Ovary (tissue), 9 donors: ENCODE results near the gene EIF4G3. TPM values are rescaled to one million over a fixed set of nuclear protein-coding genes. Genes with fewer than 3 reads are reported as not detected.

Experiments
- DNase-seq, 5 donors: peaks; one replicate each; pipeline ENCODE4 v3.0.0-alpha.2; 2019 to 2020
- H3K27ac ChIP-seq, 2 donors: fragments of 200-600 bp; one replicate each; pipeline versions ENCODE4 v1.5.1 to v1.8.0; 2019 to 2022
- H3K27me3 ChIP-seq: fragments of 200-600 bp; one replicate; pipeline ENCODE4 v1.8.0; 2022
- H3K36me3 ChIP-seq: fragments of 200-600 bp; sonication (generic); one replicate; pipeline ENCODE4 v1.5.1; 2019
- H3K4me1 ChIP-seq: one replicate; pipeline ENCODE4 v1.8.1; 2013; ENCODE audit warnings: mild to moderate bottlenecking, moderate library complexity; ENCODE audit not compliant: insufficient read depth
- H3K4me3 ChIP-seq: fragments of 200-600 bp; sonication (generic); one replicate; pipeline ENCODE4 v1.5.1; 2017
- H3K9me3 ChIP-seq, 2 donors: fragments of 200-600 bp in 1 of 2; sonication (generic) in 1 of 2; one replicate each; pipeline versions ENCODE4 v1.5.1 to v1.8.1; 2013 to 2019; ENCODE audit warnings: mild to moderate bottlenecking in 1 of 2, moderate library complexity in 1 of 2
- CTCF ChIP-seq, 3 donors: fragments of 450-650 bp in 2 of 3; fragments of 200-600 bp in 1 of 3; IDR thresholded peaks; one replicate each; pipeline versions ENCODE4 v1.5.1 to v1.8.0; 2016 to 2022; ENCODE audit warnings: antibody characterized with exemption in 3 of 3, mild to moderate bottlenecking in 1 of 3
- EP300 ChIP-seq: sonication (generic); formaldehyde crosslinking; IDR thresholded peaks from one replicate; pipeline ENCODE4 v1.6.1; 2017; ENCODE audit warnings: antibody characterized with exemption
- POLR2A ChIP-seq: fragments of 450-650 bp; IDR thresholded peaks from one replicate; pipeline ENCODE4 v1.6.1; 2017; ENCODE audit warnings: antibody characterized with exemption, mild to moderate bottlenecking, moderate library complexity
- WGBS, 3 donors: extraction: QIAGEN DNeasy Blood & Tissue Kit in 1 of 3; methylation state at CpG; one replicate each; pipeline versions ENCODE4 v1.1.5 to v1.1.7; 2013 to 2017; 5-methylcytosine and 5-hydroxymethylcytosine counted together
- intact Hi-C, 4 donors: fragments of 100-400 bp; cut with DNase I; formaldehyde crosslinking; loops; one replicate each; pipeline versions ENCODE4 v1.11.0 to v1.15.1; 2022 to 2023
- polyA plus RNA-seq, 2 donors: library from polyadenylated mRNA; stranded (reverse); fragments of 200-250 nt in 1 of 2; fragments of 350-450 nt in 1 of 2; fragmentation: Illumina TruSeq in 1 of 2; extraction: RNeasy Lipid Tissue Mini Kit (QIAGEN cat#74804) in 1 of 2; gene quantifications; one replicate each; pipeline ENCODE4 v1.2.3, GENCODE V29; 2013 to 2014
- total RNA-seq, 7 donors: library from RNA; depleted of rRNA in 2 of 7; stranded (reverse); fragments of >200 nt in 2 of 7; fragmentation: NEBNext Ultra II Directional in 3 of 7; extraction: Animal tissue kit (Norgen Biotek cat#: 25700) in 3 of 7; gene quantifications; one replicate each; pipeline versions ENCODE4 v1.1.0 to v1.2.4, GENCODE V29; 2016 to 2023
- donor health status: DM: no; HTN: no; CAD: no; lungs with moderate emphysema.
- donor health status: DM: no; HTN: no; CAD: no.
- donor health status: Bipolar disorder and iron deficiency.
- donor health status: DM: yes; HTN: yes; CAD: no.
- donor health status: DM: no; HTN: no; CAD: no.
- donor health status: DM: yes; HTN: yes; CAD: no.

EIF4G3 gene
- total and polyA plus RNA-seq, 9 donors, result 13.9 to 62.4 (median 39.4) TPM

- no peak overlapping the region for H3K4me3 ChIP-seq
- H3K36me3 ChIP-seq, result no peaks in the 10 kb centered on the region
- H3K9me3 ChIP-seq, result no peaks in the 10 kb centered on the region
- no peak overlapping the region for H3K27ac ChIP-seq
- WGBS, 3 donors, result 95 to 99% (median 97%) methylated on average over 4 of the region's 4 CpGs
- no peak for DNase-seq
- no peaks in the 10 kb centered on the region for H3K27me3 ChIP-seq
- no peaks in the 10 kb centered on the region for H3K4me1 ChIP-seq
- intact Hi-C loops, result no loop called here
- TF ChIP-seq CTCF (IDR thresholded peaks at IDR 0.05) (no peak), POLR2A (no peak), EP300 (no peak)
Measured at GRCh38 chr1:20836230-20836629, 340.5 kb downstream of the EIF4G3 start.

GRCh38 chr1:20834780-20835179 lies 341.9 kb downstream of the EIF4G3 start:
- no peak for DNase-seq
- Histone ChIP-seq H3K9me3 (no peaks in the 10 kb centered on the region), H3K4me1 (no peaks in the 10 kb centered on the region), H3K4me3 (no peak overlapping the region), H3K27ac (no peak overlapping the region), H3K27me3 (no peaks in the 10 kb centered on the region), H3K36me3 (no peaks in the 10 kb centered on the region)
- intact Hi-C loops, result no loop called here
- TF ChIP-seq EP300 (no peak), POLR2A (no peak), CTCF (IDR thresholded peaks at IDR 0.05) (no peak)

- intact Hi-C loops, result no loop called here
- H3K27ac ChIP-seq, result no peak overlapping the region
- TF ChIP-seq EP300 (no peak), POLR2A (no peak), CTCF (IDR thresholded peaks at IDR 0.05) (no peak)
- no peaks in the 10 kb centered on the region for H3K9me3 ChIP-seq
- WGBS, 3 donors, result 89 to 97% (median 96%) methylated on average over 1 of the region's 1 CpG
- H3K4me3 ChIP-seq, result no peak overlapping the region
- DNase-seq, result no peak
- H3K4me1 ChIP-seq, result no peaks in the 10 kb centered on the region
- no peaks in the 10 kb centered on the region for H3K36me3 ChIP-seq
- no peaks in the 10 kb centered on the region for H3K27me3 ChIP-seq
Measured at GRCh38 chr1:20834192-20834591, 342.5 kb downstream of the EIF4G3 start.

GRCh38 chr1:20830378-20830777 lies 346.3 kb downstream of the EIF4G3 start:
- Histone ChIP-seq H3K36me3 (no peaks in the 10 kb centered on the region), H3K4me3 (no peak overlapping the region), H3K4me1 (no peaks in the 10 kb centered on the region), H3K9me3 (no peaks in the 10 kb centered on the region), H3K27me3 (no peaks in the 10 kb centered on the region), H3K27ac (no peak overlapping the region)
- TF ChIP-seq EP300 (no peak), POLR2A (no peak), CTCF (IDR thresholded peaks at IDR 0.05) (no peak)
- WGBS, 3 donors, result 67 to 89% (median 83%) methylated on average over 2 of the region's 2 CpGs
- intact Hi-C loops, result no loop called here
- no peak for DNase-seq

GRCh38 chr1:20829946-20830345 lies 346.8 kb downstream of the EIF4G3 start:
- no peak overlapping the region for H3K27ac ChIP-seq
- TF ChIP-seq POLR2A (no peak), EP300 (no peak), CTCF (IDR thresholded peaks at IDR 0.05) (no peak)
- no peaks in the 10 kb centered on the region for H3K27me3 ChIP-seq
- H3K36me3 ChIP-seq, result no peaks in the 10 kb centered on the region
- WGBS, 3 donors, result 48 to 55% (median 51%) methylated on average over 1 of the region's 1 CpG
- no peaks in the 10 kb centered on the region for H3K4me1 ChIP-seq
- H3K4me3 ChIP-seq, result no peak overlapping the region
- H3K9me3 ChIP-seq, result no peaks in the 10 kb centered on the region
- intact Hi-C loops, result no loop called here
- DNase-seq, result no peak
